ENCODE data around the gene FADD. TPM values are rescaled to one million over a fixed set of nuclear protein-coding genes. Genes with fewer than 3 reads are reported as not detected.

Gene FADD
- total and polyA plus RNA-seq, 3 donors from 2014 or later = 16.8 to 20.6 (median 20.6) TPM

GRCh38 chr11:70226183-70226582 lies 23.1 kb downstream of the FADD start:
- H3K27ac ChIP-seq = no peak overlapping the region
- DNase-seq = no peak
- intact Hi-C loops (cut with DNase I; ENCODE audit: low total_unique reads) = no loop called here
- TF ChIP-seq CTCF (IDR thresholded peaks at IDR 0.05) (no peak), POLR2A (IDR thresholded peaks at IDR 0.05) (no peak)
- no peaks in the 10 kb centered on the region for H3K27me3 ChIP-seq
- 86 to 91% methylated on average over 3 of the region's 3 CpGs for WGBS, 2 donors
- no peaks in the 10 kb centered on the region for H3K36me3 ChIP-seq (ENCODE audit: low read depth, missing control alignments)
- no peaks in the 10 kb centered on the region for H3K9me3 ChIP-seq
- no peak overlapping the region for H3K4me3 ChIP-seq
- no peaks in the 10 kb centered on the region for H3K4me1 ChIP-seq

GRCh38 chr11:70226967-70227366 lies 23.9 kb downstream of the FADD start:
- Histone ChIP-seq H3K27ac (no peak overlapping the region), H3K4me1 (no peaks in the 10 kb centered on the region), H3K27me3 (no peaks in the 10 kb centered on the region), H3K9me3 (no peaks in the 10 kb centered on the region), H3K4me3 (no peak overlapping the region), H3K36me3 (ENCODE audit: low read depth, missing control alignments) (no peaks in the 10 kb centered on the region)
- intact Hi-C loops (cut with DNase I; ENCODE audit: low total_unique reads) = no loop called here
- no peak for DNase-seq
- 59 to 77% methylated on average over 9 of the region's 9 CpGs for WGBS, 2 donors
- TF ChIP-seq CTCF (IDR thresholded peaks at IDR 0.05) (no peak), POLR2A (IDR thresholded peaks at IDR 0.05) (no peak)

- DNase-seq = no peak
- no peaks in the 10 kb centered on the region for H3K27me3 ChIP-seq
- H3K36me3 ChIP-seq (ENCODE audit: low read depth, missing control alignments) = no peaks in the 10 kb centered on the region
- H3K27ac ChIP-seq = no peak overlapping the region
- no peak for TF ChIP-seq POLR2A (IDR thresholded peaks at IDR 0.05)
- TF ChIP-seq CTCF (IDR thresholded peaks at IDR 0.05) = no peak
- intact Hi-C loops (cut with DNase I; ENCODE audit: low total_unique reads) = no loop called here
- no peaks in the 10 kb centered on the region for H3K9me3 ChIP-seq
- no peaks in the 10 kb centered on the region for H3K4me1 ChIP-seq
- no peak overlapping the region for H3K4me3 ChIP-seq
- WGBS, 2 donors = 83 to 95% methylated on average over 9 to 10 of the region's 10 CpGs
These were observed 26.6 kb downstream of the FADD start for GRCh38 chr11:70229737-70230136.

- intact Hi-C loops (cut with DNase I; ENCODE audit: low total_unique reads) = no loop called here
- Histone ChIP-seq H3K4me1 (no peaks in the 10 kb centered on the region), H3K9me3 (no peaks in the 10 kb centered on the region), H3K4me3 (no peak overlapping the region), H3K27me3 (no peaks in the 10 kb centered on the region), H3K36me3 (ENCODE audit: low read depth, missing control alignments) (no peaks in the 10 kb centered on the region), H3K27ac (no peak overlapping the region)
- 83 to 86% methylated on average over 8 of the region's 8 CpGs for WGBS, 2 donors
- TF ChIP-seq CTCF (IDR thresholded peaks at IDR 0.05) = no peak
- TF ChIP-seq POLR2A (IDR thresholded peaks at IDR 0.05) = no peak
- DNase-seq = no peak
These were observed 27.2 kb downstream of the FADD start for GRCh38 chr11:70230151-70230839.
